ENCODE measurements around the gene PLD1. TPM values are rescaled to one million over a fixed set of nuclear protein-coding genes. Genes with fewer than 3 reads are reported as not detected.
"Not testable (repeated sequence)": the region's sequence is repeated elsewhere in the genome, so short reads cannot be mapped to it uniquely, and the experiment has no call there.

The PLD1 gene
- total RNA-seq, 6 experiments from 2014 or later, result 13.3 to 29.9 (median 18.5) TPM

GRCh38 chr3:171821044-171821443 lies 10.8 kb upstream of the PLD1 start:
- intact Hi-C loops (cut with DNase I), result no loop called here
- DNase-seq (no peak), ATAC-seq (no peak)
- 87% methylated on average over 3 of the region's 3 CpGs for whole genome bisulfite sequencing (ENCODE audit: insufficient coverage, low coverage, low lambda C conversion rate, missing lambda C conversion rate)
- no peaks in the 10 kb centered on the region for H3K27me3 ChIP-seq
- TF ChIP-seq, protein P1, sequence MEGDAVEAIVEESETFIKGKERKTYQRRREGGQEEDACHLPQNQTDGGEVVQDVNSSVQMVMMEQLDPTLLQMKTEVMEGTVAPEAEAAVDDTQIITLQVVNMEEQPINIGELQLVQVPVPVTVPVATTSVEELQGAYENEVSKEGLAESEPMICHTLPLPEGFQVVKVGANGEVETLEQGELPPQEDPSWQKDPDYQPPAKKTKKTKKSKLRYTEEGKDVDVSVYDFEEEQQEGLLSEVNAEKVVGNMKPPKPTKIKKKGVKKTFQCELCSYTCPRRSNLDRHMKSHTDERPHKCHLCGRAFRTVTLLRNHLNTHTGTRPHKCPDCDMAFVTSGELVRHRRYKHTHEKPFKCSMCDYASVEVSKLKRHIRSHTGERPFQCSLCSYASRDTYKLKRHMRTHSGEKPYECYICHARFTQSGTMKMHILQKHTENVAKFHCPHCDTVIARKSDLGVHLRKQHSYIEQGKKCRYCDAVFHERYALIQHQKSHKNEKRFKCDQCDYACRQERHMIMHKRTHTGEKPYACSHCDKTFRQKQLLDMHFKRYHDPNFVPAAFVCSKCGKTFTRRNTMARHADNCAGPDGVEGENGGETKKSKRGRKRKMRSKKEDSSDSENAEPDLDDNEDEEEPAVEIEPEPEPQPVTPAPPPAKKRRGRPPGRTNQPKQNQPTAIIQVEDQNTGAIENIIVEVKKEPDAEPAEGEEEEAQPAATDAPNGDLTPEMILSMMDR (IDR thresholded peaks at IDR 0.05), result no peak
- peaks cover 0 to 7% (median 3%) of the 10 kb centered on the region in 4 donors for H3K4me1 ChIP-seq
- H3K27ac ChIP-seq, result no peak overlapping the region
- H3K36me3 ChIP-seq, result no peaks in the 10 kb centered on the region
- H3K4me3 ChIP-seq, result no peak overlapping the region
- no peaks in the 10 kb centered on the region for H3K9me3 ChIP-seq

GRCh38 chr3:171817074-171817800 lies 7.0 kb upstream of the PLD1 start:
- intact Hi-C loops (cut with DNase I), result no loop called here
- Histone ChIP-seq H3K4me1 (no peaks in the 10 kb centered on the region), H3K27ac (no peak overlapping the region), H3K27me3 (no peaks in the 10 kb centered on the region), H3K9me3 (no peaks in the 10 kb centered on the region), H3K36me3 (no peaks in the 10 kb centered on the region), H3K4me3 (no peak overlapping the region)
- no peak for TF ChIP-seq POLR2A (IDR thresholded peaks at IDR 0.05)
- TF ChIP-seq, protein P1 (IDR thresholded peaks at IDR 0.05), result no peak
- DNase-seq (no peak), ATAC-seq (no peak)
- 73% methylated on average over 4 of the region's 4 CpGs for WGBS (ENCODE audit: insufficient coverage, low coverage, low lambda C conversion rate, missing lambda C conversion rate)

DNA sequence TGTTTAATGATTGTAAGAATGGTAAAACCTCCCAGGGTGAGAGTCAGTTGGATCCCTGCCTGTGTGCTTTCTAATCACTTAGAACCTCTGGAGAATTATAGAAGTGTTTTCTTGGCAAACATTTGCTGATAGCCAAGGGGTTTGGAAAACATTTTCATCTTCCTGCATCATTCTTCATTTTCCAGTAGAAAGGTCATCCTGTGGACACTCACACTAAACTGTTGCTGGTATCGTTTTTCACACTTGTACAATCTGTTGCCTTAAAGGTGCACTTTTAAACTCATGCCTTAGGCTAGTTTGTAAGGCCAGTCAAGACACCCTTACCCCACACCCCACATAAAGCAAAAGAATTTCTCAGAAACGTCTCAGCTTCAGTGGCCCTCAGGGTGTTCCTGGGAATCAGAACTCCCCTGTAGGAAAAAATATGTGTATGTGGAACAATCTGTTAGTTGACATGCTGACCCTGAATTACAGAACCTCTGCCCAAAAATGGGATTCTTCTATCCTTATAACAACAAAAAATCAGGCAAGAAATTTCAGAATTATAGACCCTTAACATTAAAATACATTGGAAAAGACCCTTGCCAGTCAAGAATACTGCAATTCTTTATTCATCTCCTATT lies 5.8 kb upstream of the PLD1 start:
- no peak for ATAC-seq

GRCh38 chr3:171814662-171815061 lies 4.4 kb upstream of the PLD1 start:
- H3K27ac ChIP-seq; H3K9me3 ChIP-seq; DNase-seq; H3K27me3 ChIP-seq; H3K4me3 ChIP-seq; H3K36me3 ChIP-seq; ATAC-seq; intact Hi-C loops (cut with DNase I): not testable (repeated sequence)
- peaks cover 0 to 11% (median 0%) of the 10 kb centered on the region in 4 donors for H3K4me1 ChIP-seq
- WGBS (ENCODE audit: insufficient coverage, low coverage, low lambda C conversion rate, missing lambda C conversion rate), result 92% methylated on average over 6 of the region's 6 CpGs

More for the DNA sequence above, 5.8 kb upstream of the PLD1 start:
- Histone ChIP-seq H3K9me3 (no peaks in the 10 kb centered on the region), H3K4me3 (no peak overlapping the region), H3K4me1 (peaks cover 0 to 6% (median 0%) of the 10 kb centered on the region in 4 donors), H3K27ac (no peak overlapping the region), H3K27me3 (no peaks in the 10 kb centered on the region), H3K36me3 (no peaks in the 10 kb centered on the region)
- TF ChIP-seq POLR2A (IDR thresholded peaks at IDR 0.05), result no peak
- TF ChIP-seq, protein P1 (IDR thresholded peaks at IDR 0.05), result no peak
- intact Hi-C loops (cut with DNase I), result no loop called here
- DNase-seq, result no peak
- 44% methylated on average over 2 of the region's 2 CpGs for WGBS (ENCODE audit: insufficient coverage, low coverage, low lambda C conversion rate, missing lambda C conversion rate)

DNA sequence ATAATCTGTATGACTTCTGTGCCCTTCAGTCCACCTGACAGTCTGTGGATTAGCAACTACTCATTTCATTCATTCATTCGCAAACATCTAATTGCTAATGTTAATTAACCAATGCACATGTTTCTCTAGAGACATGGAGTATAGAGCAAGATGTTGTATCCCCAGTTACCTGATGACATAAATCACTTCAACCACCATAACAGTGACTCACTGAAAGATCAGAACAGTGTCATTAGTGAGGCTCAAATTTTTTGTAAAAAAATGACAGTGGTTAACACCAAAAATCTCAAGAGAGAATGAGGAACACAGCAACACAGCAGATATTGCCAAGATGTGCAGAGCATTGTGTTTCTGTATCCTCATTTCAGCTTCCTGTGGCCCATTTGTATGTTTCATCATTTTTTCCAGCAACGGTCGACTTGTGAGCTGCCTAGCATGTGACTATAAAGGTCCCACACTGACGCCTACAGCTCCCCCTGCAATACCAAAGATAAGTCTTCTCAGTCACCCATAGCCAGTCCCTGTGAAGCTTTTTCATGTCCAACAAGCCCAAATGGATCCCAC lies 3.7 kb upstream of the PLD1 start:
- ATAC-seq (no peak), DNase-seq (no peak)
- H3K27ac ChIP-seq, result peak overlapping the region in 1 of 3 donors; percentile 5
- H3K9me3 ChIP-seq, result no peaks in the 10 kb centered on the region
- 62% methylated on average over 4 of the region's 4 CpGs for WGBS (ENCODE audit: insufficient coverage, low coverage, low lambda C conversion rate, missing lambda C conversion rate)
- H3K4me1 ChIP-seq, result peaks cover 0 to 11% (median 0%) of the 10 kb centered on the region in 4 donors
- no peaks in the 10 kb centered on the region for H3K36me3 ChIP-seq
- intact Hi-C loops (cut with DNase I), result no loop called here
- H3K4me3 ChIP-seq, result no peak overlapping the region
- H3K27me3 ChIP-seq, result no peaks in the 10 kb centered on the region
- TF ChIP-seq, protein P1 (IDR thresholded peaks at IDR 0.05), result no peak
- TF ChIP-seq POLR2A (IDR thresholded peaks at IDR 0.05), result no peak

All from right lobe of liver (tissue), 6 donors.